GM18873 (cell line): ENCODE data around the gene TIMM10.

Experiments used
- ATAC-seq: cut with Tn5 transposase; IDR thresholded peaks from one replicate; pipeline ENCODE4 v1.9.1; 2021; ENCODE audit warnings: mild to moderate bottlenecking, moderate library complexity, moderate number of reproducible peaks; ENCODE audit not compliant: unreplicated experiment, low FRiP score

The TIMM10 gene

GRCh38 chr11:57487021-57487778, 43.4 kb downstream of the TIMM10 start:
- no peak for ATAC-seq

GRCh38 chr11:57485217-57485990, 45.1 kb downstream of the TIMM10 start:
- ATAC-seq: no peak

GRCh38 chr11:57484141-57484710, 46.3 kb downstream of the TIMM10 start:
- no peak for ATAC-seq

- ATAC-seq: no peak
These were observed 47.0 kb downstream of the TIMM10 start for GRCh38 chr11:57483562-57483918.

- ATAC-seq: no peak
These were observed 47.6 kb downstream of the TIMM10 start for GRCh38 chr11:57482782-57483561.

GRCh38 chr11:57481915-57482781, 48.4 kb downstream of the TIMM10 start:
- ATAC-seq: no peak

GRCh38 chr11:57481315-57481714, 49.2 kb downstream of the TIMM10 start:
- ATAC-seq: no peak

- no peak for ATAC-seq
These were observed 50.0 kb downstream of the TIMM10 start for GRCh38 chr11:57480409-57481137.

GRCh38 chr11:57479911-57480310, 50.6 kb downstream of the TIMM10 start:
- no peak for ATAC-seq

- no peak for ATAC-seq
These were observed 51.4 kb downstream of the TIMM10 start for GRCh38 chr11:57479021-57479663.
